ENCODE data around the gene ZNF419.

The ZNF419 gene

DNA sequence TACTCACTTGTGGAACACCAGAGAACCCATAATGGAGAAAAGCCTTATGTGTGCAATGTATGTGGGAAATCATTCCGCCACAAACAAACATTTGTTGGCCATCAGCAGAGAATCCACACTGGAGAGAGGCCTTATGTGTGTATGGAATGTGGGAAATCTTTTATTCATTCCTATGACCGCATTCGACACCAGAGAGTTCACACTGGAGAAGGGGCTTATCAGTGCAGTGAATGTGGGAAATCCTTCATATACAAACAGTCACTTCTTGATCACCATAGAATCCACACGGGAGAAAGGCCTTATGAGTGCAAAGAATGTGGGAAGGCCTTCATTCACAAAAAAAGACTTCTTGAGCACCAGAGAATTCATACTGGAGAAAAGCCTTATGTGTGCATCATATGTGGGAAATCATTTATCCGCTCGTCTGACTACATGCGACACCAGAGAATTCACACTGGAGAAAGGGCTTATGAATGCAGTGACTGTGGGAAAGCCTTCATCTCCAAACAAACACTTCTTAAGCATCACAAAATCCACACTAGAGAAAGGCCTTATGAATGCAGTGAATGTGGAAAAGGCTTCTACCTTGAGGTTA, 50.5 kb downstream of the ZNF419 start:
- DNase-seq: no peak
